ENCODE measurements around the gene FNDC7. TPM values are rescaled to one million over a fixed set of nuclear protein-coding genes. Genes with fewer than 3 reads are reported as not detected.

The FNDC7 gene
- total and polyA plus RNA-seq, 2 experiments from 2014 or later: not detected

DNA sequence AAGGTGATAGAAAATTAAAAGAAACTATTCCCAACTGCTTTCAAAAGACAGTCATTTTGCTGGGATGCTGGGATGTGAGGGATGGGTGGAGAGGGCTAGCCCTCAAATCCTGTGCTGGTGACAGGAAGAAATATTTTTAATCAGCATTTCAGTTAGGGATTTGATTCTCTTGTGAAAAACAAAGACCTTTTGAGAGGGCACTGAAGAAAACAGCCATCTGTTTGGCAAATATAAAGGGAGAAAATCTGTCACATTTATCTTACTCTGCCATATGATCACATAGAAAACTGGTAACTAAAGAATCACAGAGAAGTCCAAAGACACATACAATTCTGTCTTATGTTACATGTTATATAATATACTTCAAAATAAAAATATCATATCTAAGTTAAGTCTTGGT lies 46.1 kb downstream of the FNDC7 start:
- DNase-seq (ENCODE audit: low read depth in 1 of 2, low spot score in 1 of 2): no peak
- Histone ChIP-seq H3K4me1 (ENCODE audit: low read depth) (no peaks in the 10 kb centered on the region), H3K27ac (no peak overlapping the region), H3K4me3 (no peak overlapping the region), H3K36me3 (peaks cover 41% of the 10 kb centered on the region), H3K27me3 (no peaks in the 10 kb centered on the region), H3K9me3 (ENCODE audit: low read depth) (no peaks in the 10 kb centered on the region)
- TF ChIP-seq CTCF (IDR thresholded peaks at IDR 0.05; ENCODE audit: low read depth, low read length): no peak

DNA sequence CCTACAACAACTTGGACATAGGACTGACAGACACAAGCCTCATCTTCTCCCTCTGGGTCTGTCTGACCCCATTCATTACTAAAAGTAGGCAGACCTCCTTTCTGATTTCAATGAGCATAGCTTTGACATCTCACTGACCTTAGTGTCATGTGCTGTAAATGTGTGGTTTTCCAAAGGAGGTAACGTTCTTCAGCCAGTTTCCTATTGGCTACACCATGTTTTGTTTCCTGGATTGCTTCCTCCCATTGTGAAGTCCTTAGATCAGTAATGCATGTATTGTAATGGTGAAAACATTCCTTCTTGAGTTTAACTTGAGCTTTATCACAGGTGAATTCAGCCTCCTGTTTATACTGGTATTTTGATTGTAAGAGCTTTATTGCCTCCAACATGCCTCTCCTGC lies 54.4 kb downstream of the FNDC7 start:
- H3K9me3 ChIP-seq (ENCODE audit: low read depth): no peaks in the 10 kb centered on the region
- TF ChIP-seq CTCF (IDR thresholded peaks at IDR 0.05; ENCODE audit: low read depth, low read length): no peak
- H3K27me3 ChIP-seq: no peaks in the 10 kb centered on the region
- no peak overlapping the region for H3K27ac ChIP-seq
- DNase-seq (ENCODE audit: low read depth in 1 of 2, low spot score in 1 of 2): no peak
- no peaks in the 10 kb centered on the region for H3K4me1 ChIP-seq (ENCODE audit: low read depth)
- peaks cover 4% of the 10 kb centered on the region for H3K36me3 ChIP-seq
- no peak overlapping the region for H3K4me3 ChIP-seq

- no peak for DNase-seq (ENCODE audit: low read depth in 1 of 2, low spot score in 1 of 2)
- no peak for TF ChIP-seq CTCF (IDR thresholded peaks at IDR 0.05; ENCODE audit: low read depth, low read length)
- no peak overlapping the region for H3K4me3 ChIP-seq
- H3K27ac ChIP-seq: no peak overlapping the region
- H3K36me3 ChIP-seq: peaks cover 5% of the 10 kb centered on the region
- no peaks in the 10 kb centered on the region for H3K9me3 ChIP-seq (ENCODE audit: low read depth)
- no peaks in the 10 kb centered on the region for H3K27me3 ChIP-seq
- no peaks in the 10 kb centered on the region for H3K4me1 ChIP-seq (ENCODE audit: low read depth)
Measured at GRCh38 chr1:108767708-108768107, 55.0 kb downstream of the FNDC7 start.

- no peak for DNase-seq (ENCODE audit: low read depth in 1 of 2, low spot score in 1 of 2)
- H3K4me3 ChIP-seq: no peak overlapping the region
Measured at GRCh38 chr1:108777839-108778238, 65.1 kb downstream of the FNDC7 start.

GRCh38 chr1:108779455-108779854 lies 66.7 kb downstream of the FNDC7 start:
- H3K27me3 ChIP-seq: no peaks in the 10 kb centered on the region
- no peak for DNase-seq (ENCODE audit: low read depth in 1 of 2, low spot score in 1 of 2)
- H3K36me3 ChIP-seq: peaks cover 53% of the 10 kb centered on the region
- H3K9me3 ChIP-seq (ENCODE audit: low read depth): no peaks in the 10 kb centered on the region
- H3K4me1 ChIP-seq (ENCODE audit: low read depth): no peaks in the 10 kb centered on the region
- no peak overlapping the region for H3K4me3 ChIP-seq
- no peak for TF ChIP-seq CTCF (IDR thresholded peaks at IDR 0.05; ENCODE audit: low read depth, low read length)
- H3K27ac ChIP-seq: no peak overlapping the region

More at GRCh38 chr1:108777839-108778238, 65.1 kb downstream of the FNDC7 start:
- Histone ChIP-seq H3K27ac (no peak overlapping the region), H3K36me3 (peaks cover 55% of the 10 kb centered on the region), H3K9me3 (ENCODE audit: low read depth) (no peaks in the 10 kb centered on the region), H3K27me3 (no peaks in the 10 kb centered on the region), H3K4me1 (ENCODE audit: low read depth) (no peaks in the 10 kb centered on the region)
- no peak for TF ChIP-seq CTCF (IDR thresholded peaks at IDR 0.05; ENCODE audit: low read depth, low read length)

Data from cardiac muscle cell (in vitro differentiated cells and primary cell).